Measurements from ENCODE around the gene E2F4. TPM values are rescaled to one million over a fixed set of nuclear protein-coding genes. Genes with fewer than 3 reads are reported as not detected.

Gene E2F4
- total RNA-seq, 1 donor, result 75.1 TPM

GRCh38 chr16:67169011-67169451, 22.9 kb upstream of the E2F4 start:
- DNase-seq (ENCODE audit: low read depth), result no peak
- TF ChIP-seq CTCF (IDR thresholded peaks at IDR 0.05; ENCODE audit: insufficient read depth, low read depth, low read length), result no peak
- H3K4me3 ChIP-seq (ENCODE audit: low read depth, low read length), result no peak overlapping the region

DNA sequence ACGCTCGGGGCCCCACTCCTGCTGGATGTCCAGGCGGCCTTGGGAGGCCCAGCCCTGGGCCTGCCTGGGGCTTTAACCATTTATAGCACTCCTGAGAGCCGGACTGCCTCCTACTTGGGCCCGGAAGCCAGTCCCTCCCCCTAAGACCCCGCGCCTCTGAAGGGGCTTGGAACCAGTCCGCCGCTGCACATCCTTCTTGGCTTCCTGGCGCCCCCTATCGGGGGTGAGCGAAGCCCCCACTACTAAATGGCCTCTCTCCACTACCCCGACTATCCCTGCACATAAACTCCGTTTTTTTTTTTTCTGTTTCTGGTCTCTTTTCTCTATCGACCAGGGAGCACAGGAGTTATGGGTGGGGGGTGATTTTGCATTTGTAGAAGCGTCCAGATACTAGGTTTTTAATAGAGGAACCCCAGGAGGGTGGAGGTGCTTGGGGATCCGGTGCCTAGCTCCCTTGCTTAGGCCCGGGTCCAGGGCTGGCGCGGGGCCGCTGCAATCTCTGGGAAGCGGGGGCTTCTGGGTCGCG, 22.2 kb upstream of the E2F4 start:
- peak overlapping the region; percentile 57 for H3K4me3 ChIP-seq (ENCODE audit: low read depth, low read length)
- peak; percentile 76 for TF ChIP-seq CTCF (IDR thresholded peaks at IDR 0.05; ENCODE audit: insufficient read depth, low read depth, low read length)
- peak; percentile 43 for DNase-seq (ENCODE audit: low read depth)

DNA sequence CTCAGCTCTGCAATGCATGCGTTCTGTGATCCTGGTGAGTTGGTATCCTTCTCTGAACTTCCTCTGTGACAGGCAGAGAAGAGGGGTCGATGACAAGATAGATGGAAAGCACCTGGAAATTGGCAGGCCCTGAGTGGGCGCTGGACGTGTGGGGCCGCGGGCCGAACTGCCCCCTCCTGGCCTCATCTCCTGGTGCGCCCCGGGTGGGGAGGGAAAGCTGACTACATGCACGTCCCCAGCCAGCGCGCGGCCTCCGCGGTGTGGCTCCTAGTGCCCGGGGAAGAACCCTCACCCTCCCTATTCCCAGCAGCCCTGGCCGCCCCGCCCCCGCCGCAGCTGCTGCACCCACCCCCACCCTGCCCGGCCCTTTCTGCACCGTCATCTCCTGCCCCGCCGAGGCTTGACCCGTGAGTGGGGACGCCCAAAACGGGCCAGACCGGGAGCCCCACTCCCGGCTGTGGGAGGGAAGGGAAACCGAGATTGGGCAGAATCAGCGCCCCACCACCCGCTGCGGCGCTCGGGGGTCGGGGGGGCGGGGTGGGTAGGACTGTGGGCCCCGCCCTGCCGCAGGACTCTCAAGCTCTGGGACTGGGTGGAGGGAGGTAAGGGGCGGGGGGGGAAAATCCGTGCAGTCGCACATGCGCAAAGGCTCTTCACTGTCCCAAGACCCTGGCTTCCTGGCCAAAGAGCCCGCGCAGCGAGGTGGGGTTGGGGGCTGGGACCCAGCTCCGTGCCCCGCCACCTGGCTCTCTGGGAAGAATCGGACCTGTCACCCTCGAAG, 21.6 kb upstream of the E2F4 start, which contains the start of gene NOL3:
NOL3 (plus strand) TSS at position 371 of the 781 bp plus-strand sequence.
- peak within 1 kb of the TSS; percentile 57 for H3K4me3 ChIP-seq (ENCODE audit: low read depth, low read length)
- no peak for TF ChIP-seq CTCF (IDR thresholded peaks at IDR 0.05; ENCODE audit: insufficient read depth, low read depth, low read length)
- DNase-seq (ENCODE audit: low read depth), result peak; percentile 94

DNA sequence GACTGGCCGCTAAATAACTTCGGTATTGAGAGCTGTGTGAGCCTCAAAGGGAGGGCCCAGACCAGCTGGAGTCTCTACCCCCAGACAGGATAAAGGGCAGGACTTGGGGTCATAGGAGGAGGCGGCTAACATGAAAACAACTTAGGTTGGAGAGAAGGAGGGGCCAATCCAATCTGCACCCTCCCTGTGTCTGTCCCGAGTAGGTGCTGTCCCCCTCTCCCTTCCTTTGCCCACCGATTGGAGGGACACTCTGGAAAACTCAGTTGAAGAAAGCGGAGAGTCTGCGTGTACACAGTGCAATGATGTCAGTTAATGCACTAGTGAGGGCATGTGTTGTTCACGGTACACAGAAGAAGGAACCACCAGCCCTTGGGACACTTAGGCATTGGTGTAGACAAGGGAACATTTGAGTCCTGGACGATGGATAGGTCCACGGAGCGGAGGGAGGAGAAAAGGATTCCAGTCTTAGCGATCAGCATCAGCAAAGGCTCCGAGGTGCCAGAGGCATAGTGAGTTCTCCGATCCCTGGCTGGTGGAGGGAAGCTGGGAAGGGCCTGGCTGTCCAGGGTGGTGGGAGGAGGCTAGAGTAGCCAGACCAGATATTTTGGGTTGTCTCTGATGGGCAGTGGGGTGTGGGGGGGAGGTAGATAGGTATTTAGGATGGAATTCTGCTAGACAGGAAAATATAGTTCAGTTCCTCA, 20.9 kb upstream of the E2F4 start:
- peak overlapping the region; percentile 57 for H3K4me3 ChIP-seq (ENCODE audit: low read depth, low read length)
- DNase-seq (ENCODE audit: low read depth), result no peak
- TF ChIP-seq CTCF (IDR thresholded peaks at IDR 0.05; ENCODE audit: insufficient read depth, low read depth, low read length), result no peak

DNA sequence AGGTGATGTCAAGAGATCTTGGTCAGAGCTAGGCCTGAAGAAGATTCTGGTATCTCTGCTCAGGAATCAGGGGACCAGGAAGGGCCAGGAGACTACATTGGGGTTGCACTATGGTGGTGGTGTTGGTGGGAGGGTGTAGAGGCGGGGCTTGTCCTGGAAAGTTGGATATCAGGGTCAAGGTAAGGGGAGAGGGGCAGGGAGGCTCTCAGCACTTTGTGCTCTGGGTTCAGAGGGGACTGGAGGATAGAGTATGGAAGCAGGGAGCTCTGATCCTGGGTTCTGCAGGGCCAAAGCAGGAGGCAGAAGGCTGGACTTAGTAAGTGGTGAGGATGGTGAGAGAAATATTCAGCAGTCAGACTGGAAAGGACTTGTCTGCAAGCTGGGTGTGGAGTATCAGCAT, 18.6 kb upstream of the E2F4 start:
- peak overlapping the region; percentile 60 for H3K4me3 ChIP-seq (ENCODE audit: low read depth, low read length)
- TF ChIP-seq CTCF (IDR thresholded peaks at IDR 0.05; ENCODE audit: insufficient read depth, low read depth, low read length), result no peak

DNA sequence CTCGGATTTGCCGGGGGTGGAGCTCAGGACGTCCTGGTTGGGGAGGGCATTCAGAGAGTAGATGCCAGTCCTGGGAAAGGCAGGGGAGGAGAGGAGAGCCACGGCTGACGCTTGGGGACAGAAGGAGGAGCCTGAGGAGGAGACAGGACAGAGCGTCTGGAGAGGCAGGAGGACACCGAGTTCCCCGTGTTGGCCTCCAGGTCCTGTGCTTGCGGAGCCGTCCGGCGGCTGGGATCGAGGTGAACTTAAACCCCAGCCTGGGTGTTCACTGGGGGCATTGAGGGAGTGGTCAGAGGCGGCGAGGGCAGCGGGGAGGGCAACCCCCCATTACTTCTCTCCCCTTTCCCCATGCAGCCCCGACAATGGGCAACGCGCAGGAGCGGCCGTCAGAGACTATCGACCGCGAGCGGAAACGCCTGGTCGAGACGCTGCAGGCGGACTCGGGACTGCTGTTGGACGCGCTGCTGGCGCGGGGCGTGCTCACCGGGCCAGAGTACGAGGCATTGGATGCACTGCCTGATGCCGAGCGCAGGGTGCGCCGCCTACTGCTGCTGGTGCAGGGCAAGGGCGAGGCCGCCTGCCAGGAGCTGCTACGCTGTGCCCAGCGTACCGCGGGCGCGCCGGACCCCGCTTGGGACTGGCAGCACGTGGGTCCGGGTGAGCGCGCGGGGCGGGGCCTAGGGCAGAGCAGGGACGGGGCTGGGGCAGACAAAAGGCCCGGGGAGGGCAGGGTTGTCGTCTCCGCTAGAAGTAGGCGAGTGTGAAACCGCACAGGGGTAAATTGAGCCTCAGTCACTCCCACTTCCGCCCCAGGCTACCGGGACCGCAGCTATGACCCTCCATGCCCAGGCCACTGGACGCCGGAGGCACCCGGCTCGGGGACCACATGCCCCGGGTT, 17.9 kb upstream of the E2F4 start:
- TF ChIP-seq CTCF (IDR thresholded peaks at IDR 0.05; ENCODE audit: insufficient read depth, low read depth, low read length), result peak; percentile 29
- peak overlapping the region; percentile 60 for H3K4me3 ChIP-seq (ENCODE audit: low read depth, low read length)
- DNase-seq (ENCODE audit: low read depth), result peak; percentile 86

More for the DNA sequence above, 18.6 kb upstream of the E2F4 start:
- DNase-seq (ENCODE audit: low read depth), result no peak
